Measurements from ENCODE around the gene APEH.

DNA sequence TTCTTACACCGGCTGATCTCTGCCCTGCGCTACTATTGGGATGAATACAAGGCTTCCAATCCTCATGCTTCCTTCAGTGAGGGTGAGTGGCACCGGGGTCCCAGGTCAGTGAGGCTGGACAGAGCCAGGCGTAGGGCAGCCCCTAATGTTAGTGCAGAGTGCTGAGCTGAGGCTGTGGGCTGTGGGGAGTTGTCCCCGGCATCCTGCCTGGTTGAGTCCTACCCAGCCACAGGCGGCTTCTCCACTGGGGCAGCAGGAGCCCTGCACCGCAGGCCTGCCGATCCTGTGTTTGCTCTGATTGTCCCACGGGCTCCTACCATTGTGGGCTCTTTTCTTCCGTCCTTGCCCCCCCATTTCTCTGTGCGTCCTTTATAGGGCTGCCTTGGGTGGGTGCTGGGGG is 28.5 kb downstream of the APEH start:
- TF ChIP-seq, protein P1, sequence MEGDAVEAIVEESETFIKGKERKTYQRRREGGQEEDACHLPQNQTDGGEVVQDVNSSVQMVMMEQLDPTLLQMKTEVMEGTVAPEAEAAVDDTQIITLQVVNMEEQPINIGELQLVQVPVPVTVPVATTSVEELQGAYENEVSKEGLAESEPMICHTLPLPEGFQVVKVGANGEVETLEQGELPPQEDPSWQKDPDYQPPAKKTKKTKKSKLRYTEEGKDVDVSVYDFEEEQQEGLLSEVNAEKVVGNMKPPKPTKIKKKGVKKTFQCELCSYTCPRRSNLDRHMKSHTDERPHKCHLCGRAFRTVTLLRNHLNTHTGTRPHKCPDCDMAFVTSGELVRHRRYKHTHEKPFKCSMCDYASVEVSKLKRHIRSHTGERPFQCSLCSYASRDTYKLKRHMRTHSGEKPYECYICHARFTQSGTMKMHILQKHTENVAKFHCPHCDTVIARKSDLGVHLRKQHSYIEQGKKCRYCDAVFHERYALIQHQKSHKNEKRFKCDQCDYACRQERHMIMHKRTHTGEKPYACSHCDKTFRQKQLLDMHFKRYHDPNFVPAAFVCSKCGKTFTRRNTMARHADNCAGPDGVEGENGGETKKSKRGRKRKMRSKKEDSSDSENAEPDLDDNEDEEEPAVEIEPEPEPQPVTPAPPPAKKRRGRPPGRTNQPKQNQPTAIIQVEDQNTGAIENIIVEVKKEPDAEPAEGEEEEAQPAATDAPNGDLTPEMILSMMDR (tag by site-specific recombination; IDR thresholded peaks at IDR 0.05) = no peak
- TF ChIP-seq ZNF558 (tag by site-specific recombination; IDR thresholded peaks at IDR 0.05) (no peak), TRIM28 (IDR thresholded peaks at IDR 0.05; ENCODE audit: borderline replicate concordance, low read length) (no peak), TCF7L2 (IDR thresholded peaks at IDR 0.05; ENCODE audit: borderline replicate concordance, low read depth, low read length) (no peak), SALL2 (tag by site-specific recombination; IDR thresholded peaks at IDR 0.05; ENCODE audit: borderline replicate concordance) (no peak)
- TF ChIP-seq, protein P2, sequence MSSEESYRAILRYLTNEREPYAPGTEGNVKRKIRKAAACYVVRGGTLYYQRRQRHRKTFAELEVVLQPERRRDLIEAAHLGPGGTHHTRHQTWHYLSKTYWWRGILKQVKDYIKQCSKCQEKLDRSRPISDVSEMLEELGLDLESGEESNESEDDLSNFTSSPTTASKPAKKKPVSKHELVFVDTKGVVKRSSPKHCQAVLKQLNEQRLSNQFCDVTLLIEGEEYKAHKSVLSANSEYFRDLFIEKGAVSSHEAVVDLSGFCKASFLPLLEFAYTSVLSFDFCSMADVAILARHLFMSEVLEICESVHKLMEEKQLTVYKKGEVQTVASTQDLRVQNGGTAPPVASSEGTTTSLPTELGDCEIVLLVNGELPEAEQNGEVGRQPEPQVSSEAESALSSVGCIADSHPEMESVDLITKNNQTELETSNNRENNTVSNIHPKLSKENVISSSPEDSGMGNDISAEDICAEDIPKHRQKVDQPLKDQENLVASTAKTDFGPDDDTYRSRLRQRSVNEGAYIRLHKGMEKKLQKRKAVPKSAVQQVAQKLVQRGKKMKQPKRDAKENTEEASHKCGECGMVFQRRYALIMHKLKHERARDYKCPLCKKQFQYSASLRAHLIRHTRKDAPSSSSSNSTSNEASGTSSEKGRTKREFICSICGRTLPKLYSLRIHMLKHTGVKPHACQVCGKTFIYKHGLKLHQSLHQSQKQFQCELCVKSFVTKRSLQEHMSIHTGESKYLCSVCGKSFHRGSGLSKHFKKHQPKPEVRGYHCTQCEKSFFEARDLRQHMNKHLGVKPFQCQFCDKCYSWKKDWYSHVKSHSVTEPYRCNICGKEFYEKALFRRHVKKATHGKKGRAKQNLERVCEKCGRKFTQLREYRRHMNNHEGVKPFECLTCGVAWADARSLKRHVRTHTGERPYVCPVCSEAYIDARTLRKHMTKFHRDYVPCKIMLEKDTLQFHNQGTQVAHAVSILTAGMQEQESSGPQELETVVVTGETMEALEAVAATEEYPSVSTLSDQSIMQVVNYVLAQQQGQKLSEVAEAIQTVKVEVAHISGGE (tag by site-specific recombination; conservative IDR thresholded peaks at IDR 0.05; ENCODE audit: low read depth) = no peak
